ENCODE data around the gene SDF4.

The SDF4 gene

DNA sequence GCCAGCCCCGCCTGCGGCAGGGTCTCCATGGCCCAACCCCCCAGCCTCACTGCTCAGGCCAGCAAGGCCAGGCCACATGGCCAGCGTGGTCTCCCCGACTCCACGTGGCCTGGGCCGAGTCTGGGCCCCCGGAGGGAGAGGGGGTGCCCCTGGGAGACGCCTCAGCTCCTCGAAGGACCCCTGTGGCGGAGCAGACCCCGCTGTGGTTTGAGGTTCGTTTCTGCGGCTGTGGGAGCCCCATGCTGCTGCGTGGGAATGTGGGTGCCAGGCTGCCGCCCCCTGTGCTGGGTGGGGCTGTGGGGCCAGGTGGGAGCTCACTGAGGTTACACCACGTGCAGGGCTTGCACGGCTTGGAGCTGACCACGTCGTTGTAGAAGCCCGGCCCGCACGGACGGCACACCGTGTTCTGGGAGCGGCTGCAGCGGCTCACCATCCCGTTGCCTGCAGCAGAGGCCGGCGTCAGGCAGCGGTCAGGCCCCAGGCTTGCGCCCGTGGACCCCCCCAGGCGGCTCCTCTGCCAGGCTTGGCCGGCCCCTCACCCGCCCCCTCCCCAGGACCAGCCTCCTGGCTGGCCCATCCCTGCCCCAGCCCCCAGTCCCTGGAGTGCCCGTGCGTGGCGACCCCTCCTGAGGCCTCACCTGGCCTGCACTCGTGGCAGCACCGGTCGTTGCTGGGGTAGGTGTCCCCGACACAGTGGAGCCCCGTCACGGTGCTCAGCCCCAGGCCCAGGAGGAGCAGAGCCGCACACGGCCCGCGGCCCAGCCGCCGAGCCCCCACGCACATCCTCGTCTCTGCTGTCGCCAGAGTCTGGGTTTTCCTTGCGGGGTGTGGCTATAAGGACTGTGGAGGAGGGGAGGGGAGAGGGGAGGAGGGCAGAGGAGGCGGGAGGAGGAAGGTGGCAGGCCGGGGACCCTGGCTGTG is 18.2 kb downstream of the SDF4 start, which contains the start of gene TNFRSF4:
TNFRSF4 (minus strand) TSS at position 809 of the 921 bp plus-strand sequence; CDS start at position 783, 26 bp downstream.
- no peak for DNase-seq (ENCODE audit: low spot score)

DNA sequence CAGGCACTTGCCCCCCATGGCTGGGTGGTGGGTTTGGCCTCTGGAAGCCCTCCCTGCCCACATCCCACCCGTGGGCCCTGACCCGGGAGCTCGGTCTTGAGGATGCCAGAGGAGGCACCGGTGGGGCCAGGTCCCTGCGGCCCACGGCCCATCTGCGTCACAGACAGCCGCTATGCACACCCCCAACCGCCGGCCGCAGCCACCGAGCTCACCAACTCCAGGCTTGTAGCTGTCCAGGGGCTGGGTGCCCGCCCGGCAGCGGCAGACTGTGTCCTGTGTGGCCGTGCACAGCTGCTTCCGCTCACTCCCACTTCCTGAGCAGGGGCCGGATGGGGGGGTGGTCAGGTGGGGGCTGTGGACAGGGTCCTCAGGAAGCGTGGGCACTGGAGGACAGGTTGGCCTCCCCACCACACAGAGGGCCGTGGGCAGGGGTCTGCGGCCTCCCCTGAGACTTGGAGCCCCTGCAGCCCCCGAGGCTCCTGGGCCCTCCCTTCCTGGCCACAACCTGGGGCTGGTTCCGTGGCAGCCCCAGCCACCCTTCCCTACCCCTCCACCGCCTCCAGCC is 18.9 kb downstream of the SDF4 start:
- DNase-seq (ENCODE audit: low spot score) = no peak

DNA sequence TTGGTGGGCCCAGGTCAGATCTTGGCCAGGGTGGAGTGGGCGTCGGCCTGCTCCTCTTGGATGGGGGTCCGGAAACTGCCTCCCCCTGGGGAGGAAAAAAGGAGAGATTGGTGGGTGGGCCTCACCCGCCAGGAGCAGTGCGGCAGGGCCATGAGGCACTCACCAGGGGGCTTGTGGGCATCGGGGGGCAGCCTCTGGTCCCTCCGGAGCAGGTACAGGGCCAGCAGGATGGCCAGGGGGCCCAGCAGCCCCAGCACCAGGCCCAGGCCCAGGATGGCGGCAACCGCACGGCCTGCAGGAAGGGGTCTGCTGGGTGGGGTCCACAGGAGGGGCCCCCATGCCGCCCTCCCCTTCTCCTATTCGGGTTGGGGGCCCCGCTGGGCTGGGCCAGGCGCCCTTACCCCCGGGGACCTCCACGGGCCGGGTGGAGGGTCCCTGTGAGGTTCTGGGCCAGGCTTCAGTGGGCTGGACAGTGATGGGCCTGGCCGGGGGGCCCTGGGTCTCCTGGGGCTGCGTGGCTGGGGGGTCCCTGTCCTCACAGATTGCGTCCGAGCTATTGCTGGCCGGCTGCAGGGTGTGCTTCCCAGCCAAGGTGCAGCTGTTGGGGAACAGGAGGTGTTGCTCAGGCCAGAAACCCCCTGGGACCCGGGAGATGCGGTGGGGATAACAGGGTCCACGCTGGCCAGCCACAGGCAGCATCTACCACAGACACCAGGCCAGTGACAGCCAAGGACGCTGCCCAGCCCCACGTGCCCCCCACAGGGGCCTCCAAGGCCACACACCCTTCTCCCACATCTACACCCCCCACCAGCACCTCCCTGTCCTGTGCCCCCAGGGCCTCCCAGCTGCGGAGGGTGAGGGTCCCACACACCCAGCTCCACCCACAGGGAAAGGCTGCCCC is 20.0 kb downstream of the SDF4 start:
- DNase-seq (ENCODE audit: low spot score) = no peak

DNA sequence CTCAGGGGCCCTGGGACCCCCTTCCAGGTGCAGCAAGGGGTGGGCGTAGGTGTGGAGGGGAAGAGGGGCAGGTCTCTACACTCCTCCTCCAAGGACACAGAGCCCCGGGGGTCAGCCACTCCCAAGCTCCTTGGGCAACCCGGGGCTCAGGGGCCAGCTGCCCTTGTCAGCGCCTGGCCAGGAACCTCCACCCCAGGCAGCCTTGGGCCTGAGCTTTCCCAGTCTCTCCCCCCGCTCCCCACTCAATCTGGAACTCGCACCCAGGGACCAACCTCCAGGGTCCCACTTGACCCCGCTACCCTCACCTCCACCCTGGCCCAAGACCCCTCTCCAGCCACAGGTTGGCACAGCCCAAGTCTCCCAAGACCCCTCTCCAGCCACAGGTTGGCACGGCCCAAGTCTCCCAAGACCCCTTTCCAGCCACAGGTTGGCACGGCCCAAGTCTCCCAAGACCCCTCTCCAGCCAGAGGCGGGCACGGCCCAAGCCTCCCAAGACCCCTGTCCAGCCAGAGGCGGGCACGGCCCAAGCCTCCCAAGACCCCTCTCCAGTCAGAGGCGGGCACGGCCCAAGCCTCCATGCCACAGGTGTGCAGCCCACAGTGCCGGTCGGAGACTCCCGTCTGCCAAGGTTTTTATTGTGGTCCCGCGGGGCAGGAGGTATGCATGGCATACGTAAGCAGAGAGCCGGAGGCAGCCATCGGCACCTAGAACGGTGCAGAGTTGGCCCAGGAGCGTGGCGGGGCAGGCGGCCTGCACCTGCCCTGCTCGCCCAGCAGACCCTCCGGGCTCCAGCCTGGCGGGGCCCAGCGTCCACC is 20.9 kb downstream of the SDF4 start:
- no peak for DNase-seq (ENCODE audit: low spot score)

DNA sequence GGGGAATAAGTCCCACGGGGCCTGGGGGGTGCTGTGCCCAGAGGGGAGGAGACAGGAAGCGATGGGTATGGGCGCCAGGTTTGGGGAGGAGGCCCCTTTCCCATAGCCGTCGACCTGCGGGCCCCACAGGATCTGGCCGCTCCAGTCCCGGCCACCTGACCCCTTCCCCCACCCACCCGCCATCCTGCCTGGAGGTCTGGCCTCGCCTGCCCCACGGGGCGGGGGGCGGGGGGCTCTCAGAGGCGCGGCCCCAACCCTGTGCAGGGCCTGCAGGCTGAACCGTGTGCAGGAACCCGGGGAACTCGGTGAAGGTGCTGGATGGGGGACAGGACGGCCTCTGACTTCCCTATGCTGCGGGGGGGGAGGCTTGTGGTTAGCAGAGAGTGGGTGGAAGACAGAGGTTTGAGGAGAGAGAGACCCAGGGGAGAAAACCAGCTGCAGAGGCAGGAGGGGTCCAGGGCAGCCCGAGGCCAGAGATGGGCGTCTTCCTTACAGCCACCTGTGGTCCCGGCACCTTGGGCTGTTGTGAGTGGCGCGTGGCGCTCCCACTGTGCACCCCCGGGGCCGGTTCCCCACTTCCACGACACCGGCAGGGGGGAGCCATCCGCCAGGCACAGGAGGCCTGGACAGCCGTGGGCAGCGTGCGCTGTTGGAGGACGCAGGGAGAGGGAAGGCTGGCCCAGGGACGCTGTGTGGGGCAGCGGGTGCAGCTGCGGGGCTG is 22.9 kb downstream of the SDF4 start:
- DNase-seq (ENCODE audit: low spot score) = no peak

DNA sequence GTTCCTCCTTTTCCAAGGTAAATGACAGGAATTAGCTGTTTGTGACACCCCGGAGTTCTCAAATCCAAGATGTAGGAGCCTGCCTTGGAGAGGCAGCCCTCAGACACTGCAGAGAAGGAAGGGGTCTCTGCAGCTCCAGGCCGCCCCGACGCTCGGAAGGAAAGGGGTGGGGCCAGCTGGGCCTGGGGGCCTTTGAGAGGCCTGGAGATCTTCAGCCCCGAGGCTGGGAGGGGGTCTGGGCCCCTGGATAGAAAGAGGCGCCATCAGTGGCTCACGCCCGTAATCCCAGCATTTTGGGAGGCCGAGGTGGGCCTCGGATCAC is 24.3 kb downstream of the SDF4 start:
- DNase-seq (ENCODE audit: low spot score) = no peak

DNA sequence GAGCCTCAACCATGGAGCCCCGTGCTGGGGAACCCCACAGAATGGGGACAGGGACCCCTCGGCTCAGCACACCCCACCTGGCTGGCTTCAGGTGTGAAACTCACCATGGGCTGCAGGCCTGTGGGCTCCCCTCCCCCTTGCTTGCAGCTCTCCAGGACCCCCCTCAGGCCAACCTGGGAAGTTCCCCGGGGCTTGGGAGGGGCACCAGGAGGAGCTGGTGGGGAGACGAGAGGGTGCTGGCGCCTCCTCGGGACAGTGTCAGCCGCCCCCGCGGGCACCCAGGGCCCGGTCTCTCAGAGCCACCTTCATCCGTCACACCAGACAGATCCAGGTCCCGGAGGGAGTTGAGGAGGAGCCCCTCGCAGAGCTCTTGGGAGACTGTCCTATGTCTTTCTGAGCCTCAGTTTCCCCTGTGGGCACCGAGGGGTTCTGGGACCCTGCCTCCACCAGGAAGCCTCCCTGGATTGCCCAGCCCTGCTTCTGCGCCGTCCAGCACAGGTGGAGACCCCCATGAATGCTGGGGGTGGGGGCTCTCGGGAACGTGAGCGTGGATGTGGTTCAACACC is 24.8 kb downstream of the SDF4 start:
- DNase-seq (ENCODE audit: low spot score) = no peak

DNA sequence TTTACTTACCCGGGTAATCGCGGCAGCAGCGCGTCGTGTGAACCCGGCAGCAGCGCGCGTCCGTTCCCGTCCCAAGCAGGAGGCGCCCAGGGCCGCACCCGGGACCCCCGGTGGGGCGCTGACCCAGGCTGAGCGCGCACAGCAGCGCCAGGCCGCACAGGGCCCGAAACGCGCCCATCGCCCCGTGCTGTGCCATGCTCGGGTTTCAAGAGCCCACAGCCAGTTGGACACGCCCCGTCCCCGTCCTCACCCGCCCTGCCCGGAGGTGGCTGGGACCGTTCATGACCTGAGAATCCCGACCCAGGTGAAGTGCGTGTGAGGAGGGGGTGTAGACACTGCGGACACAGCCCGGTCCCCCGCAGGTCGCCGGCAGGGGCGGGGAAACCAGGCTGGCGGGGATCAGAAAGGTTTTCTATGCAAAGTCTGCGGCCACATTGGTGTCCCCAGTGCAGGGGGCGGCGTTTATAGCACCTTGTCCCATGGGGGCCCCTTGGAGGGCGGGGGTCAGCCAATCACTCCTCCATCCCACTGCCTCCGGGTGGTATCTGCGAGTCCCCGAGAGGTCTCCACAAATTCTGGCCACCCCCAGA is 25.3 kb downstream of the SDF4 start, which contains the start of gene TNFRSF18:
TNFRSF18 (minus strand) TSS at position 217 of the 590 bp plus-strand sequence; CDS start at position 196, 21 bp downstream.
- no peak for DNase-seq (ENCODE audit: low spot score)

DNA sequence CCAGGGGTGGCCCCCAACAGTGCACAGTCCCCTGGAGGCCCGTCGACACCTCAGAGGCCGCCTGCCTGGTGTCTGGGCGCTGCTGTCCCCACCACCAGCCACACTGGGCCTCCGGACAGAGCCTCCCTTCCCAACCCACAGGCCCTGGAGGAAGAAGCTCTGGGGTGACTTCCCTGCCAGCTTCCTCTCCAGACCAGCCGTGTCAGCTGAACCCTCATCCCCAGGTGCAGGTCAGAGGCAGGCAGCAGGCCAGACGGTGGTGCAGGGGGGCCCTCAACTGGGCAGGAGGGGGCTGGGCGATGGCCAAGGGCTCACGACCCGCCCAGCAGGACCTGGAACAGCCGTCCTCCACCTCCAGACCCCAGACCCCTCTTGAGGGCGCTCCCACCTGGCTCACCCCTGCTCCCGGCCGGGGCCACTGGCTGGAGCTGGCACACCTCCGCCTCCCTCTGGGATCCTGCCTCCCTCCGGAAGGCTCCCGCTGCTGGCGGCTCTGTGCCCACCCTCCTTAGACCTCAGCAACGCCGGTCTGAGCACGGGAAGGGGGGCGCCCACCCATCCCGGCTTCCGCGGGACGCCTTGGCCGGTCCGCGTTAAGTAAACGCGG is 25.9 kb downstream of the SDF4 start:
- DNase-seq (ENCODE audit: low spot score) = no peak

DNA sequence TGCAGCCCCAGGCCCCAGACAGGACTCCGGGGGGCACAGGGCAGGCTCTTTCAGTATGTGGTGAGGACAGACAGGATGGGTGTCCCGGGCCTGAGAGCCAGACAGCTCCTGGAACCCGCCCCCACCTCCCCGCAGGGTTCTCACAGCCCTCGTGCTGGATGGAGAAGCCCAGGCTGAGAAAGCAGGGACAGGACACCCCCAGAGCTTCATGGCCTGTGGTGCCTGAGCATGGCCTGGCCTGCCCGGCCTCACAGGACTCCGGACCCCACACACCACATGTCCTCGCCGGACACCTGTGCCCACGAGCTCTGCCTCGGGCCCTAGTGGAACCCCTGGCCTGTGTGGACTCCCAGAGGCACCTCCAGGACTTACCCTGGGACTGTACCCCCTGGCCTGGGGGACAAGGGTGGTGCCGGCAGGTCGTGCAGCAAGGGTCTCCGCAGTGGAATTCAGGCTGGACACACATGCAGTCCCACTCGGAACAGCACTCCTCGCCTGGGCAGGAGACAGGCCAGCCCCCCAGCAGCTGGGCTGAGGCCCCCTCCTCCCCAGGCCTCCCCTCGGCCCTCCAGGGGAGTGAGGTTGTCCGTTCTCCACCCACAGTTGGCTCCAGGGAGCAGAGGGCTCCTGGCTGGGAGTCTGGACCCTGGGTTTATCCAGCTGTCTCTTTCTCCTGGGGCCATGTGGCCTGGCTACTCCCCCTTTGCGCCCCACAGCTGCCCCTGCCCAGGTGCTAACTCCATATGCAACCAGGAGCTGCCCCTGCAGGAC is 26.6 kb downstream of the SDF4 start:
- DNase-seq (ENCODE audit: low spot score) = no peak

DNA sequence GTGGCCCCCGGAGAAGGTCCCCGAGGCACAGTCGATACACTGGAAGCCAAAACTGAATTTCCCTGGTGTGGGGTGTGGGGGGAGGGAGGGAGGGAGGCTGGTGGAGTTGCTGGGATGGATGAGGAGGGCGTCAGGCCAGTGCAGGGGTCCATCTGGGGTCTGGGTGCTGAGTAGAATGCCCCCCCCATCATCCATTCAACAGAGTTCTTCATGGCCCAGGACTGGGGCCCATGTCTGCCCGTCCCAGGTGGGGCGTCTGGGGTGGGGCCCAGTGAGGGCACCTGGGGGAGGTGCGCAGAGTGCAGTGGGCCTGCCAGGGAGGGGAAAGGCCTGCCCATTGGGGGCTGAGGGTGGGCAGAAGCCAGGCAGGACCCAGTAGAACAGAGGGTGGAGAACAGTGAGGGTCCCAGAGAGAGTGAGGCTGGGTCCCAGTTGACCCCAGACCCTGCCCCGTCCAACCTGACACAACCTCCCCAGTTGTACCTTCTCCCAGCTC is 27.3 kb downstream of the SDF4 start:
- DNase-seq (ENCODE audit: low spot score) = no peak

DNA sequence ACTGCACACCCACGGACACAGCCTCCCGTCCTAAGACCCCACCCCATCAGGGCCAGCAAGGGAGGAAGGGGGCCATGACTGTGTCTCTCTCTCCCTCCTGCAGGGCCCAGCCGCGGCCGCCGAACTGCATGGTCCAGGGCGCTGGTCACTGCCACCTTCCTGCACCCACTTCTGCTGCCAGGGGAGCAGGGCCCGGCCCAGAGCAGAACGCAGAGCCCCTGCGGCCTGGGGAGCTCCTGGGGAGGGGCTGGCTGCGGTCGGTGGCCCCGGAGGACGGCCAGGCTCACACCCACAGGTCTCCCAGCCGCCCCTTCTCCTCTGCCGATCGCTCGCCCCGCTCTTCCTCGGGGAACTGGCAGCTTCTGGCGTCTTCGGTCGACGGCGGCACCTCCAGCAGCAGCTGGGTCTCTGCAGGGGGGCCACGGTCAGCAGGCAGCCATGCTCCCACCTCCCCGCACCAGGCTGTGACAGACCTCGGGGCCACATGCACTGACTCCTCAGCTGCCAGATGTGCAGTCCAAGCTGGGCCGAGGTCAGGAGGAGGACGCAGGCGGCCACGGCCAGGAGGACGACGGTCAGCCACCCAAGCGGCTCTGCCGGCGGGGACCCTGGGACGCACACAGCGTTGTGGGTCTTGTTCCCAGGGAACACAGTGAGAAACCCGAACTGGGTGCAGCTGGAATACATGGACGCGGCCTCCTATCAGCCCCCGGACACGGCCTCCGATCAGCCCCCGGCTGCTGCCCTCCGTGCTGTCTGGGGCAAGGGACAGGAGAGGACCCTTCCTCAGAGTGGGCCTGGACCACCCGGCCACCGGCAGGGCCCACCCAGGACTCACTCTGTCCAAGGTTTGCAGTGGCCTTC is 28.0 kb downstream of the SDF4 start:
- no peak for DNase-seq (ENCODE audit: low spot score)

DNA sequence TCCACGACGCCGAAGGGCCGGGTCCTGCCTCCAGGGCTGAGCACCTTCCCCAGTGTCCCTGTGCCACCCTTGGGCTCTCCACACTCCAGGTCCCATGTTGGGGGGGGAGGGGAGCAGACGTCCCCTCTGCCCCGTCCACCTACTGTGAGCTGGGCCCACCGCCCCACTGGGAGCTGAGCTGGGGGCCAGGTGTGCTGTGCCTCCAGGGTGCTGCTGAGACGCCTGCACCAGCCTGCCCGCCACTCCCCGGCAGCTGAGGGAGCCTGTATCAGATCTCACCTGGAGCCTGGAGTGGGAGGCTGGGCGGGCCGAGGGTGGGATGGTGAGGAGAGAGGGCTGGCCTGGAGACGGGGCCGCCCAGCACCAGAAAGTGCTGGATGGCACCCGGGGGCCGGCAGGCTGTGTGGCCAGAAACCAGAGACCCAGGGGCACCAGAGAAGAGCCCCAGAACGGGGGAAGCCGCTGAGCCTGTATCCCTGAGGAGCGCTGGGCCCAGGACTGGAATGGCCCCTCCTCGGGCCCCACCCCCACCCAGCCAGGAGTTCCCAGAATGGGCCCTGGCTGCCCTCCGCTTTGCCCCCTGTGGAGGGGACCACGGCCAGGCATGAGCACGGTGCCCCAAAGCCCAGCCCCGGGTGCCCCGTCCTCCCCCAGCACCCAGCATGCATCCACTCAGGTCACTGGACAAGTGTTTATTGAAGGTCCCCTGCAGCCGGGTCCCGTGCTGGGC is 28.8 kb downstream of the SDF4 start:
- no peak for DNase-seq (ENCODE audit: low spot score)

DNA sequence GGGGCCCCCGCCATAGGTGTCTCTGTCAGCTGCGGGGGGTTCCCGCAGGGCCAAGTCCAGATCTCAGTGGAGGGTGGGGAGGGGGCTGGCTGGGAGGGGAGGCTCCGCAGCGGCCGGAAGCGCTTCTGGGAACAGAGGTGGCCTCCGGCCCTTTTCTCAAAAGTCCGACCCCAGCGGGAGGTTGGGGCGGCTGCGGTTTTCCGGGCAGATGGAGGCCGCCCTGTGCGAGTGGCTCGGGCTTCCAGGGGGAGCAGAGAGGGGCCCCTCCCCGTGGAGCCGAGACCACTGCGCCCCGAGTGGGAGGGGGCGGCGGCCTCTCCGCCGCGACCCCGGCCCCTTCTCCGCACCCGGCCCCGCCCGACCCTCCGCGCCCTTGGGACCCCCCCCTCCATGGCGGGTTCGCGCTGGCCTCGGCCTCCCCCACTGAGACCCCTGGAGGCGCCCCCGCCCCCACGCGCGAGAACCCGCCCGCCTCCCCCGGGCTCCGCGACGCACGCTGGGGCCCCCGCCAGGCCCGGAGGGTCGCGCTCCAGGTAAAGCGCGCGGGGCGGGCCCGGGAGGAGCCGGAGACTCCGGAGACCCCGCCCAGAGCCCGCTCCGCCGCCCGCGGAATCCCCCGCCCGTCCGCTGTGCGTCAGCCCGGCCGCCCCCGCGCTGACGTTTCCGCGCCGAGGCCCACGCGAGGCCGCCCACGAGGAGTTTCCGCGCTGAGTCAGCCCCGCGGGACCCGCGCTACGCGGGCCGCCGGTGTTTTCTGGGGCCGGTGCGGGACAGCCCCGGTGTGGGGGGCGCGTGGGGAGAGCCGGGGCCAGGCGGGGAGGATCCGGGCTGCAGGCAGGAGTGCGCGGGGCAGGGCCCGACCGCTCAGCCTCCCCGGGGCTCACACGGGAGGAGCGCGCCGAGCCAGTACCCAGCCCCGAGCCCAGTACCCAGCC is 30.7 kb downstream of the SDF4 start:
- DNase-seq (ENCODE audit: low spot score) = peak; percentile 80

DNA sequence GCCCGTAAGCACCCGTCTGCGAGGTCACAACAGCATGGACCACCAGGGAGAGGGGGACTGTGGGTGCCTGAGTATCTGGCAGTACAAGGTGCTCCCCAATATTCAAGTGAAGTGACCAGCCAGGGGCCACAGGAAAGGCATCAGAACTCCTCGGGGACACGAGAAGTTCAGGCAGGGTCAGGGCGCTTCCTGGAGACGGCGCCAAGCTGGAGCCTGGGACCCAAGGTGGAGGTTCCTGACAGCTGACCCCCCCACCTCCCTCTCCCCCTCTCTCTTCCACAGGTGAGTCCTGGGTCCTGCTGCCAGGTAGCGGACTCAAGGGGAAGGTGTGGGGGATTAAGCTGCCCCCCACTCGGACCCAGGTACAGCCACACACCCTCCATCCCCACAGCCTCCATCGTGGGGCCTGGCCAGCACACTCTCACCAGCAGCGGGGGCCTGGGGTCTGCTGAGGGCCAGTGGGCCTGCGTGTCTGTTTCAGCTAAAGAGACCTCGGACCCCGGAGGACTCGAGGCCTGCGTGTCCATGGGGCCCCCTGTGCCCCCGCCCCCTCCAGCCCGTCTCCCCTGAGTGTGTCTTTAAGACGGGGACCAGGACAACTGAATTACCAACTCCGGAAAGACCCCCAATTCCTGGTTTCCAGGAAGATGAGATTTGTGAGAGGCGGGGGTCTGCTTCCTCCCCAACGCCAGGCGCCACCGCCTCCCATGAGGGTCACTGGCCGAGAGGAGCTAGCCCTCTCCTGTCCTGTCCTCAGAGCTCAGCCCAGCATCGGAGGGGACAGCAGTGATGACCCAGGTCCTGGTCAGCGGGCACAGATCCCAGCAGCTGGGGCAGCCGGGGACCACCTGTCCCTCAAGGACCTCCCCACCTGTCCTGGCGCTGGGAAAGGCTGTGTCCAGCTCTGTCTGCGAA is 31.6 kb downstream of the SDF4 start:
- no peak for DNase-seq (ENCODE audit: low spot score)

Data from GM03348 (cell line).